Measurements from ENCODE around the gene RPE. TPM values are rescaled to one million over a fixed set of nuclear protein-coding genes. Genes with fewer than 3 reads are reported as not detected.

RPE gene
- polyA plus RNA-seq, 3 donors from 2014 or later = 33.2 to 45.3 (median 34.0) TPM

Other genes starting within 250 kb of the RPE start
- not detected for gene UNC80, start 230.8 kb upstream of the RPE start, polyA plus RNA-seq
- 1 to 10 TPM; 1.0 to 1.4 (median 1.1) TPM for gene KANSL1L, start 168.8 kb downstream of the RPE start, polyA plus RNA-seq
- gene ACADL, start 222.8 kb downstream of the RPE start, polyA plus RNA-seq = not detected

Data from immature natural killer cell (primary cell).